A549 treated with Hydrocortisone at 1 μM for 4 hours (cell line): Measurements from ENCODE around the gene DRG2. TPM values are rescaled to one million over a fixed set of nuclear protein-coding genes. Genes with fewer than 3 reads are reported as not detected.

ENCODE experiments used
- total RNA-seq: library from RNA; stranded (reverse); fragments of 200-300 nt; extraction: Qiagen RNA extraction; gene quantifications from 5 replicates; pipeline ENCODE4 v1.2.3, GENCODE V29; 2022

Gene DRG2
- total RNA-seq = 48.8 to 54.9 TPM (median 51.3 TPM) in 5 replicates

GRCh38 chr17:18087610-18088491, at the start of gene DRG2:
Gene DRG2 (plus strand): TSS chr17:18087948. CDS start chr17:18088024, 76 bp downstream.

GRCh38 chr17:18038861-18039534, 48.8 kb upstream of the DRG2 start, which contains the start of the genes ATPAF2 and GID4:
Gene ATPAF2 (minus strand): TSS chr17:18039168. CDS start chr17:18039013, 155 bp downstream.
Gene GID4 (plus strand): TSS chr17:18039408. CDS start chr17:18039465, 57 bp downstream.

GRCh38 chr17:18108401-18109312, 20.9 kb downstream of the DRG2 start, which contains the start of gene MYO15A:
Gene MYO15A (plus strand): TSS chr17:18108756. CDS start chr17:18118801, 10,045 bp downstream.

Other genes starting within 250 kb of the DRG2 start
- 16.8 to 23.3 TPM (median 21.7 TPM) in 5 replicates for gene TOM1L2, start 115.5 kb upstream of the DRG2 start, total RNA-seq
- 2.2 to 2.6 TPM (median 2.3 TPM) in 5 replicates for gene DRC3, start 115.1 kb upstream of the DRG2 start, total RNA-seq
- gene ATPAF2, start 48.8 kb upstream of the DRG2 start, total RNA-seq = 22.8 to 30.3 TPM (median 30.2 TPM) in 5 replicates
- gene GID4, start 48.5 kb upstream of the DRG2 start, total RNA-seq = 8.3 to 11.3 TPM (median 10.5 TPM) in 5 replicates
- gene MYO15A, start 20.8 kb downstream of the DRG2 start, total RNA-seq = 0.34 to 0.54 TPM (median 0.37 TPM) in 5 replicates
- 48.1 to 62.0 TPM (median 51.7 TPM) in 5 replicates for gene ALKBH5, start 95.9 kb downstream of the DRG2 start, total RNA-seq
- gene LLGL1, start 137.7 kb downstream of the DRG2 start, total RNA-seq = 12.6 to 16.9 TPM (median 15.1 TPM) in 5 replicates
- gene FLII, start 170.8 kb downstream of the DRG2 start, total RNA-seq = 231 to 243 TPM (median 234 TPM) in 5 replicates
- 8.3 to 10.5 TPM (median 10.3 TPM) in 5 replicates for gene MIEF2, start 172.7 kb downstream of the DRG2 start, total RNA-seq
- 32.3 to 41.4 TPM (median 35.8 TPM) in 5 replicates for gene TOP3A, start 227.0 kb downstream of the DRG2 start, total RNA-seq
- gene SMCR8, start 227.3 kb downstream of the DRG2 start, total RNA-seq = 14.8 to 19.7 TPM (median 15.4 TPM) in 5 replicates